OCI-LY7 (cell line): Measurements from ENCODE around the gene LSG1. TPM values are rescaled to one million over a fixed set of nuclear protein-coding genes. Genes with fewer than 3 reads are reported as not detected.

Experiments
- BruUV-seq: library from RNA; stranded (reverse); fragments of 400-500 nt; replicated peaks from 2 replicates; lab custom pipeline; 2021; lab: Mats Ljungman, UMichigan
- CTCF ChIA-PET: fragments of 300-600 bp; sonication (Branson Sonifier 250); formaldehyde crosslinking; loops from one replicate; lab custom pipeline; 2022; ENCODE audit warnings: antibody characterized with exemption; ENCODE audit not compliant: unreplicated experiment; lab: Charles Lee
- POLR2A ChIA-PET: fragments of 300-600 bp; sonication (Branson Sonifier 250); formaldehyde crosslinking; loops from one replicate; lab custom pipeline; 2022; ENCODE audit warnings: antibody characterized with exemption; lab: Charles Lee
- DNase-seq: peaks from one replicate; pipeline ENCODE4 v3.0.0-alpha.2; 2015; ENCODE audit warnings: low spot score
- H2AFZ ChIP-seq: fragments of 200-600 bp; sonication (generic), shearing (Covaris generic); 2 replicates; pipeline ENCODE4 v1.6.1; 2014; ENCODE audit warnings: mild to moderate bottlenecking, antibody characterized with exemption, low read length, moderate library complexity
- H3K27ac ChIP-seq: fragments of 200-600 bp; sonication (generic); 2 replicates; pipeline ENCODE4 v1.5.1; 2014; ENCODE audit warnings: mixed run types, low read depth, mild to moderate bottlenecking, moderate library complexity, low read length, inconsistent platforms; ENCODE audit not compliant: poor library complexity, severe bottlenecking
- H3K36me3 ChIP-seq: fragments of 200-600 bp; sonication (generic); 2 replicates; pipeline ENCODE4 v1.6.1; 2014; ENCODE audit warnings: mild to moderate bottlenecking, antibody characterized with exemption, low read length, moderate library complexity, mixed read lengths; ENCODE audit not compliant: insufficient read depth
- H3K4me1 ChIP-seq: fragments of 200-600 bp; sonication (generic); 2 replicates; pipeline ENCODE4 v1.5.1; 2014; ENCODE audit warnings: mild to moderate bottlenecking, low read length; ENCODE audit not compliant: insufficient read depth, poor library complexity, severe bottlenecking
- H3K4me2 ChIP-seq: fragments of 200-600 bp; sonication (generic); 2 replicates; pipeline ENCODE4 v1.6.1; 2014; ENCODE audit warnings: mild to moderate bottlenecking, low read length
- H3K4me3 ChIP-seq: fragments of 200-600 bp; sonication (generic); 2 replicates; pipeline ENCODE4 v1.5.1; 2014; ENCODE audit warnings: mild to moderate bottlenecking, low read depth, low read length; ENCODE audit not compliant: poor library complexity, severe bottlenecking
- H3K79me2 ChIP-seq: fragments of 200-600 bp; sonication (generic); 2 replicates; pipeline ENCODE4 v1.6.1; 2016; ENCODE audit warnings: low read depth, mild to moderate bottlenecking, low read length, moderate library complexity, mixed read lengths; ENCODE audit not compliant: insufficient read depth
- H3K9me2 ChIP-seq: fragments of 200-600 bp; sonication (generic); 2 replicates; pipeline ENCODE4 v1.6.1; 2016; ENCODE audit warnings: mild to moderate bottlenecking, low read length, mixed read lengths; ENCODE audit not compliant: insufficient read depth
- H3K9me3 ChIP-seq: fragments of 200-600 bp; sonication (generic); 2 replicates; pipeline ENCODE4 v1.6.1; 2014; ENCODE audit warnings: mild to moderate bottlenecking, mixed run types, low read length, mixed read lengths
- H4K20me1 ChIP-seq: fragments of 200-600 bp; sonication (generic); 2 replicates; pipeline ENCODE4 v1.6.1; 2014; ENCODE audit warnings: mild to moderate bottlenecking, antibody characterized with exemption, low read length, moderate library complexity, mixed read lengths; ENCODE audit not compliant: insufficient read depth
- EZH2phosphoT487 ChIP-seq: fragments of 200-600 bp; sonication (generic); IDR thresholded peaks from 2 replicates; pipeline ENCODE4 v1.6.1; 2018; ENCODE audit warnings: low read depth, borderline replicate concordance, mild to moderate bottlenecking, mixed run types, antibody characterized with exemption, low read length, moderate library complexity, mixed read lengths
- intact Hi-C: fragments of 100-400 bp; cut with micrococcal nuclease; formaldehyde crosslinking; loops from one replicate; pipeline ENCODE4 v1.10.0; 2022; ENCODE audit not compliant: unreplicated experiment
- total RNA-seq, 2 experiments: library from RNA; depleted of rRNA in 1 of 2; stranded (reverse); fragments of >200 nt in 1 of 2; shearing (Covaris generic) in 1 of 2; gene quantifications; 2 replicates each; pipeline ENCODE4 v1.2.3, GENCODE V29; 2014 to 2022
- TF ChIP-seq, protein P1 (sequence below): fragments of 200-600 bp; sonication (generic); conservative IDR thresholded peaks from 2 replicates; pipeline ENCODE4 v1.5.1; 2014; ENCODE audit warnings: mild to moderate bottlenecking, antibody characterized with exemption, low read length, moderate library complexity, mixed read lengths

LSG1 gene
- total RNA-seq, 2 experiments from 2014 or later = 44.4 to 52.9 TPM

- Histone ChIP-seq H3K79me2 (no peaks in the 10 kb centered on the region), H4K20me1 (no peaks in the 10 kb centered on the region), H3K36me3 (no peaks in the 10 kb centered on the region), H3K4me3 (no peak overlapping the region), H3K27ac (no peak overlapping the region), H3K4me2 (no peak overlapping the region), H3K9me2 (no peaks in the 10 kb centered on the region), H3K9me3 (no peaks in the 10 kb centered on the region), H2AFZ (no peak overlapping the region), H3K4me1 (no peaks in the 10 kb centered on the region)
- ChIA-PET POLR2A (no interaction called here), CTCF (interaction anchor here (0.6 kb wide), 1 partner anchor 457 kb away, joined by 4 read pairs; no protein-coding TSS in a partner anchor)
- no peak for DNase-seq
- no TSS peak for BruUV-seq
- intact Hi-C loops = no loop called here
- TF ChIP-seq, protein P1, sequence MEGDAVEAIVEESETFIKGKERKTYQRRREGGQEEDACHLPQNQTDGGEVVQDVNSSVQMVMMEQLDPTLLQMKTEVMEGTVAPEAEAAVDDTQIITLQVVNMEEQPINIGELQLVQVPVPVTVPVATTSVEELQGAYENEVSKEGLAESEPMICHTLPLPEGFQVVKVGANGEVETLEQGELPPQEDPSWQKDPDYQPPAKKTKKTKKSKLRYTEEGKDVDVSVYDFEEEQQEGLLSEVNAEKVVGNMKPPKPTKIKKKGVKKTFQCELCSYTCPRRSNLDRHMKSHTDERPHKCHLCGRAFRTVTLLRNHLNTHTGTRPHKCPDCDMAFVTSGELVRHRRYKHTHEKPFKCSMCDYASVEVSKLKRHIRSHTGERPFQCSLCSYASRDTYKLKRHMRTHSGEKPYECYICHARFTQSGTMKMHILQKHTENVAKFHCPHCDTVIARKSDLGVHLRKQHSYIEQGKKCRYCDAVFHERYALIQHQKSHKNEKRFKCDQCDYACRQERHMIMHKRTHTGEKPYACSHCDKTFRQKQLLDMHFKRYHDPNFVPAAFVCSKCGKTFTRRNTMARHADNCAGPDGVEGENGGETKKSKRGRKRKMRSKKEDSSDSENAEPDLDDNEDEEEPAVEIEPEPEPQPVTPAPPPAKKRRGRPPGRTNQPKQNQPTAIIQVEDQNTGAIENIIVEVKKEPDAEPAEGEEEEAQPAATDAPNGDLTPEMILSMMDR = no peak
- TF ChIP-seq EZH2phosphoT487 = no peak
Observed at GRCh38 chr3:194622621-194623340, 49.2 kb downstream of the LSG1 start.

DNA sequence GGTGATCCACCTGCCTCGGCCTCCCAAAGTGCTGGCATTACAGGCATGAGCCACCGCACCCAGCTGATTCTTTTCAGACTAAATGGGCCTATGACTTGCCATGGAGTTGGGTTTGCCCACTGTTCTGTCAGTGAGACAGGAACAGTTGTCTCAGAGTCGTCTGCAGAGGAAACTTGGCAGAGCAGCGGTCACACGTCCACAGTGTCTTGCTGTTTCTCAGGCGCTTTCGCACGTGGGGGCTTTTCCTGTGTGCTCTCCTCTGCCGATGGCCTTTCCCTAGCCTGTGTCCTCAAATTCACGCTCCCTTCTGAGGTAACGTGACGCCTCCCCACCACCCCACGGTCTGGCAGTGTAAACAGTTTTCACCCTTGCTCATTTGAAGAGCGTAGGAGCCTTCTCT is 50.0 kb downstream of the LSG1 start:
- no peaks in the 10 kb centered on the region for H3K9me2 ChIP-seq
- no peaks in the 10 kb centered on the region for H3K4me1 ChIP-seq
- H2AFZ ChIP-seq = no peak overlapping the region
- H3K4me2 ChIP-seq = no peak overlapping the region
- ChIA-PET CTCF (no interaction called here), POLR2A (no interaction called here)
- H3K27ac ChIP-seq = no peak overlapping the region
- no peaks in the 10 kb centered on the region for H3K9me3 ChIP-seq
- DNase-seq = no peak
- intact Hi-C loops = no loop called here
- BruUV-seq = no TSS peak
- H4K20me1 ChIP-seq = no peaks in the 10 kb centered on the region
- no peaks in the 10 kb centered on the region for H3K79me2 ChIP-seq
- TF ChIP-seq, protein P1 = no peak
- no peaks in the 10 kb centered on the region for H3K36me3 ChIP-seq
- no peak overlapping the region for H3K4me3 ChIP-seq

- Histone ChIP-seq H3K27ac (no peak overlapping the region), H3K79me2 (no peaks in the 10 kb centered on the region), H3K4me1 (no peaks in the 10 kb centered on the region), H3K36me3 (no peaks in the 10 kb centered on the region), H3K9me3 (no peaks in the 10 kb centered on the region), H3K4me2 (no peak overlapping the region), H4K20me1 (no peaks in the 10 kb centered on the region), H3K9me2 (no peaks in the 10 kb centered on the region), H3K4me3 (no peak overlapping the region), H2AFZ (no peak overlapping the region)
- BruUV-seq = no TSS peak
- CTCF ChIA-PET = no interaction called here
- no peak for TF ChIP-seq EZH2phosphoT487
- TF ChIP-seq, protein P1 = no peak
- POLR2A ChIA-PET = no interaction called here
- no peak for DNase-seq
- intact Hi-C loops = no loop called here
Observed at GRCh38 chr3:194620196-194620595, 51.8 kb downstream of the LSG1 start.
